Common myeloid progenitor, CD34-positive (primary cell): ENCODE data around the gene RBFOX2.

Experiments
- CTCF ChIA-PET: fragments of 350-600 bp; sonication (Branson Sonifier 250); formaldehyde crosslinking; loops from one replicate; lab custom pipeline; 2021; ENCODE audit warnings: antibody characterized with exemption; lab: Charles Lee
- POLR2A ChIA-PET: fragments of 350-600 bp; sonication (Branson Sonifier 250); formaldehyde crosslinking; loops from one replicate; lab custom pipeline; 2021; ENCODE audit warnings: antibody characterized with exemption; lab: Charles Lee
- DNase-seq, 3 donors: peaks; one replicate each; pipeline versions ENCODE4 v3.0.0 to v3.0.0-alpha.2; 2013
- H3K27ac ChIP-seq, 2 experiments: 1 replicate in 1 of 2; 2 replicates in 1 of 2; pipeline ENCODE4 v1.7.0; 2013; ENCODE audit warnings: inconsistent platforms in 2 of 2, low read length in 2 of 2, mild to moderate bottlenecking in 2 of 2, low read depth in 1 of 2, moderate library complexity in 1 of 2; ENCODE audit not compliant: severe bottlenecking in 2 of 2, insufficient read depth in 1 of 2, poor library complexity in 1 of 2
- H3K27me3 ChIP-seq, 5 experiments: replicated peaks in 2 of 5; 1 replicate in 3 of 5; 2 replicates in 2 of 5; pipeline versions ENCODE4 v1.6.1 to v1.7.0; 2013; ENCODE audit warnings: low read length in 4 of 5, mild to moderate bottlenecking in 2 of 5, moderate library complexity in 2 of 5, inconsistent platforms in 1 of 5; ENCODE audit not compliant: insufficient read depth in 5 of 5, control insufficient read depth in 4 of 5
- H3K36me3 ChIP-seq, 4 experiments: 1 replicate in 2 of 4; 2 replicates in 2 of 4; pipeline versions ENCODE4 v1.6.1 to v1.7.0; 2013; ENCODE audit warnings: low read length in 3 of 4, control low read depth in 1 of 4, mild to moderate bottlenecking in 1 of 4; ENCODE audit not compliant: control insufficient read depth in 4 of 4, insufficient read depth in 4 of 4
- H3K4me1 ChIP-seq, 4 experiments: 1 replicate in 3 of 4; 2 replicates in 1 of 4; pipeline versions ENCODE4 v1.6.1 to v1.7.1; 2013; ENCODE audit warnings: low read length in 3 of 4, mild to moderate bottlenecking in 3 of 4, control low read depth in 1 of 4, inconsistent platforms in 1 of 4, moderate library complexity in 1 of 4; ENCODE audit not compliant: control insufficient read depth in 4 of 4, insufficient read depth in 4 of 4; ENCODE audit errors: control extremely low read depth in 1 of 4
- H3K4me3 ChIP-seq, 7 experiments: 1 replicate in 4 of 7; 2 replicates in 3 of 7; pipeline versions ENCODE4 v1.5.1 to v1.7.0; 2013; ENCODE audit warnings: mild to moderate bottlenecking in 7 of 7, low read length in 6 of 7, moderate library complexity in 6 of 7, inconsistent platforms in 2 of 7, low read depth in 2 of 7, control low read depth in 1 of 7; ENCODE audit not compliant: insufficient read depth in 4 of 7, control insufficient read depth in 1 of 7; ENCODE audit errors: extremely low read depth in 1 of 7
- H3K9me3 ChIP-seq, 5 experiments: 1 replicate in 4 of 5; 2 replicates in 1 of 5; pipeline versions ENCODE4 v1.6.1 to v1.7.1; 2013; ENCODE audit warnings: low read length in 4 of 5, mild to moderate bottlenecking in 2 of 5, inconsistent platforms in 1 of 5, low read depth in 1 of 5, moderate library complexity in 1 of 5; ENCODE audit not compliant: control insufficient read depth in 4 of 5, insufficient read depth in 2 of 5; ENCODE audit errors: control extremely low read depth in 1 of 5
- WGBS: methylation state at CpG from one replicate; pipeline ENCODE4 v1.1.5; 2013; ENCODE audit not compliant: insufficient coverage; 5-methylcytosine and 5-hydroxymethylcytosine counted together

Gene RBFOX2

GRCh38 chr22:35894464-35894878, 134.2 kb downstream of the RBFOX2 start:
- H3K9me3 ChIP-seq = no peaks in the 10 kb centered on the region
- H3K27ac ChIP-seq = no peak overlapping the region
- POLR2A ChIA-PET = no interaction called here
- WGBS = 93% methylated on average over 3 of the region's 7 CpGs
- H3K4me1 ChIP-seq = peaks cover 0 to 4% (median 2%) of the 10 kb centered on the region in 4 experiments
- H3K27me3 ChIP-seq = no peaks in the 10 kb centered on the region
- H3K4me3 ChIP-seq = no peak overlapping the region
- CTCF ChIA-PET = interaction anchor here (0.7 kb wide), 1 partner anchor 19 kb away, joined by 3 read pairs; no protein-coding TSS in a partner anchor
- DNase-seq = no peak
- no peaks in the 10 kb centered on the region for H3K36me3 ChIP-seq

DNA sequence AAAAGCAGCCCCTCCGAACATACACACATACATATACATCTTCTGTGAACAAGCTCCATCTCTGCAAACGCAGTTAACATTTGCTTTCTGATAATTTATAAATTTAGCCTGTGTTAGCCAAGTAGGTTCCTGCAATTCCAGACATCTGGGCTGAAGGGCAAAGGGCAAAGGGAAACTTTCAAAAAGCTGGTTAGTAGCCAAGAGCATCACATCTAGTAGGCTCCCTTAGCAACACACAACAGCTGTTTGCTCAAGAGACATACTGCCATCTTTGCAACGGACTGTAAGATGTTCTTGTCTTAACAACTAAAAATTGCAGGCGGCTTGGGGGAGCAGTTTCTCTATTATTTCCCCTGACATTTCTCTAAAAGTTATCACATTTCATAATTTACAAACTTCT, 134.9 kb downstream of the RBFOX2 start:
- WGBS = 100% methylated on average over 1 of the region's 4 CpGs
- Histone ChIP-seq H3K9me3 (no peaks in the 10 kb centered on the region), H3K4me3 (no peak overlapping the region), H3K27me3 (no peaks in the 10 kb centered on the region), H3K36me3 (no peaks in the 10 kb centered on the region), H3K27ac (no peak overlapping the region), H3K4me1 (peaks cover 0 to 4% (median 2%) of the 10 kb centered on the region in 4 experiments)
- POLR2A ChIA-PET = no interaction called here
- no peak for DNase-seq
- CTCF ChIA-PET = interaction anchor here (0.7 to 1.5 kb wide), 6 partner anchors 10 to 396 kb away, joined by 3 to 4 read pairs (median 3); no protein-coding TSS in a partner anchor

- Histone ChIP-seq H3K4me1 (peaks cover 0 to 4% (median 2%) of the 10 kb centered on the region in 4 experiments), H3K27ac (no peak overlapping the region), H3K36me3 (no peaks in the 10 kb centered on the region), H3K9me3 (no peaks in the 10 kb centered on the region), H3K4me3 (no peak overlapping the region), H3K27me3 (no peaks in the 10 kb centered on the region)
- ChIA-PET POLR2A (no interaction called here), CTCF (interaction anchor here (1.5 kb wide), 1 partner anchor 51 kb away, joined by 4 read pairs; no protein-coding TSS in a partner anchor)
- DNase-seq = peak in 2 of 3 donors; percentile 66 to 80
- 35% methylated on average over 2 of the region's 4 CpGs for WGBS
Observed at GRCh38 chr22:35892192-35892591, 136.4 kb downstream of the RBFOX2 start.

GRCh38 chr22:35891442-35891841, 137.2 kb downstream of the RBFOX2 start:
- Histone ChIP-seq H3K9me3 (no peaks in the 10 kb centered on the region), H3K36me3 (no peaks in the 10 kb centered on the region), H3K27ac (no peak overlapping the region), H3K27me3 (no peaks in the 10 kb centered on the region), H3K4me1 (peaks cover 0 to 4% (median 2%) of the 10 kb centered on the region in 4 experiments), H3K4me3 (no peak overlapping the region)
- no peak for DNase-seq
- CTCF ChIA-PET = interaction anchor here (1.0 kb wide), 1 partner anchor 11 kb away, joined by 3 read pairs; no protein-coding TSS in a partner anchor
- POLR2A ChIA-PET = no interaction called here
- no CpG with 5 or more reads among the region's 1 CpG for WGBS

GRCh38 chr22:35889071-35889470, 139.6 kb downstream of the RBFOX2 start:
- CTCF ChIA-PET = no interaction called here
- DNase-seq = no peak
- no peaks in the 10 kb centered on the region for H3K36me3 ChIP-seq
- WGBS = 100% methylated on average over 3 of the region's 4 CpGs
- no peak overlapping the region for H3K27ac ChIP-seq
- H3K4me1 ChIP-seq = peaks cover 0 to 4% (median 2%) of the 10 kb centered on the region in 4 experiments
- H3K4me3 ChIP-seq = no peak overlapping the region
- H3K27me3 ChIP-seq = no peaks in the 10 kb centered on the region
- POLR2A ChIA-PET = no interaction called here
- no peaks in the 10 kb centered on the region for H3K9me3 ChIP-seq

DNA sequence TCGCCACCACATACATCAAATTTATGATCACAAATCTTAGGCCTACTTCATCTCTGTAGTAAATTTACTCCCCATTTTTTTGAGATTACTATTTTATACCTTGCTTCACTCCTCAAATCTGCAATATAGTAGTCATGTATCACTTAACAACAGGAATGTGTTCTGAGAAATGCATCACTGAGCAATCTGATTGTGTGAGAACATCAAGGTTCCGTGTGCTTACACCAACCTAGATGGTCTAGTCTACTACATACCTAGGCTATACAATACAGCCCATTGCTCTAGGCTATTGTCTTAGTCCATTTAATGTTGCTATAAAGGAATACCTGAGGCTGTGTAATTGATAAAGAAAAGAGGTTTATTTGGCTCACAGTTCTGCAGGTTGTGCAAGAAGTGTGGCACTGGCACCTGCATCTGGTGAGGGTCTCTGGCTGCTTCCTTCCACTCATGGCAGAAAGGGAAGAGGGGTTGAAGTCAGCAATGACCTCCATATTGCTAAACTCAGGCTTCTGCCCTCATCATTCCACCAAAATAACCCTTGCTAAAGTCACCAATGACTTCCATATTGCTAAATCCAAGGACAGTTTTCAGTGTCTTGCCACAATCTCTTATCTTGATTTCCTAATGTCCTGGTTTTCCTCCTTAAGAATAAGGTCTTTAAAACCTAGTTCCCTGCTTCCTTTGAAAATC, 140.3 kb downstream of the RBFOX2 start:
- Histone ChIP-seq H3K4me3 (no peak overlapping the region), H3K27me3 (no peaks in the 10 kb centered on the region), H3K27ac (no peak overlapping the region), H3K9me3 (no peaks in the 10 kb centered on the region), H3K36me3 (no peaks in the 10 kb centered on the region), H3K4me1 (peaks cover 0 to 7% (median 4%) of the 10 kb centered on the region in 4 experiments)
- POLR2A ChIA-PET = no interaction called here
- no peak for DNase-seq
- WGBS = 100% methylated on average over 1 of the region's 2 CpGs
- CTCF ChIA-PET = no interaction called here

DNA sequence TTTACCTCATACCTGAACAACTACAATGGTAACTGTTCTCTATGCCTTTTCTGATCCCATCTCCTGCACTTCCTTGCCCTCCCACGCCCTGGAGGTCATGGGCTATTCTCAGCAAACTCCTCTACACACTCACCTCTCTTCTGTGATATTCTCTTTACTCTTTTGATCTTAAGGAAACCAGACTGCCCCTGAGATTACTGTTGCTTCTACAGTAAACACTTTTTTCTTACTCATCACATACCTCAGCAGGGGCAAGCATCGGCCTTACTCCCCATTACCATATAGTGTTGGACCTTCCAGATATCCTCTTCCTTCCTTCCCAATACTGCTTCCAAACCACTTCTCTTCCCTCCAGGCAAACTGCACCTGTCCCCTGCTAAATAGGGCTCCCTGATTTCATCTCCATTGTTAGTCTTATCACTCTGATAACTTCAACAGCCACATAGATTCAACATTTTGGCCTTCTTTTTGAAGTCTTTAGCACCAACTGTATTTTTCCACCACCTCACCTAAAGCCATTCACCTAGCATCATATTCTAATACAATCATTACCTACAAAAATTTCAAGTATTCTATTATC, 141.2 kb downstream of the RBFOX2 start:
- no peak overlapping the region for H3K4me3 ChIP-seq
- no peaks in the 10 kb centered on the region for H3K36me3 ChIP-seq
- 97% methylated on average over 2 of the region's 2 CpGs for WGBS
- H3K27me3 ChIP-seq = no peaks in the 10 kb centered on the region
- H3K27ac ChIP-seq = no peak overlapping the region
- ChIA-PET CTCF (no interaction called here), POLR2A (no interaction called here)
- no peak for DNase-seq
- peaks cover 0 to 14% (median 8%) of the 10 kb centered on the region in 4 experiments for H3K4me1 ChIP-seq
- H3K9me3 ChIP-seq = no peaks in the 10 kb centered on the region
